Lung (tissue), 12 donors: ENCODE results near the gene CYP27C1. TPM values are rescaled to one million over a fixed set of nuclear protein-coding genes. Genes with fewer than 3 reads are reported as not detected.

Experiments used
- ATAC-seq: fragments of 200-7000 bp; cut with Tn5 transposase; one replicate; pipeline ENCODE4 v1.9.1; 2020; ENCODE audit warnings: moderate number of reproducible peaks; ENCODE audit not compliant: insufficient read depth, low FRiP score
- DNase-seq, 3 donors: peaks; one replicate each; pipeline ENCODE4 v3.0.0-alpha.2; 2013 to 2017
- H3K27ac ChIP-seq, 2 donors: one replicate each; pipeline ENCODE4 v1.5.1; 2013; ENCODE audit warnings: mild to moderate bottlenecking in 2 of 2, moderate library complexity in 2 of 2, control low read depth in 1 of 2, inconsistent platforms in 1 of 2, low read depth in 1 of 2, low read length in 1 of 2
- H3K27me3 ChIP-seq, 3 donors: one replicate each; pipeline ENCODE4 v1.5.1; 2013; ENCODE audit warnings: low read length in 2 of 3; ENCODE audit not compliant: control insufficient read depth in 3 of 3, insufficient read depth in 3 of 3
- H3K36me3 ChIP-seq, 4 donors: one replicate each; pipeline ENCODE4 v1.5.1; 2013; ENCODE audit warnings: low read length in 4 of 4, mild to moderate bottlenecking in 1 of 4, moderate library complexity in 1 of 4; ENCODE audit not compliant: control insufficient read depth in 4 of 4, insufficient read depth in 4 of 4
- H3K4me1 ChIP-seq, 5 donors: one replicate each; pipeline ENCODE4 v1.5.1; 2013; ENCODE audit warnings: low read length in 5 of 5, mild to moderate bottlenecking in 2 of 5, moderate library complexity in 1 of 5; ENCODE audit not compliant: control insufficient read depth in 5 of 5, insufficient read depth in 5 of 5
- H3K4me3 ChIP-seq: one replicate; pipeline ENCODE4 v1.5.1; 2013; ENCODE audit warnings: mild to moderate bottlenecking, control low read depth, moderate library complexity
- H3K9ac ChIP-seq, 2 donors: one replicate each; pipeline ENCODE4 v1.5.1; 2013; ENCODE audit warnings: low read length in 2 of 2, control low read depth in 1 of 2; ENCODE audit not compliant: insufficient read depth in 1 of 2
- H3K9me3 ChIP-seq, 4 donors: one replicate each; pipeline ENCODE4 v1.5.1; 2013; ENCODE audit warnings: low read length in 3 of 4, mild to moderate bottlenecking in 1 of 4, moderate library complexity in 1 of 4; ENCODE audit not compliant: control insufficient read depth in 4 of 4, insufficient read depth in 3 of 4
- WGBS, 2 donors: extraction: QIAGEN DNeasy Blood & Tissue Kit; methylation state at CpG; one replicate each; pipeline ENCODE4 v1.1.7; 2013; 5-methylcytosine and 5-hydroxymethylcytosine counted together
- polyA plus RNA-seq, 2 donors: library from polyadenylated mRNA; stranded (reverse); fragments of 200-250 nt; gene quantifications; one replicate each; pipeline ENCODE4 v1.2.1, GENCODE V29; 2013
- total RNA-seq, 2 donors: library from RNA; depleted of rRNA in 1 of 2; stranded (reverse); fragments of >200 nt in 1 of 2; gene quantifications; one replicate each; pipeline ENCODE4 v1.2.1, GENCODE V29; 2014 to 2021
- TF ChIP-seq, protein P1 (sequence below): IDR thresholded peaks from 2 replicates; pipeline ENCODE4 v1.5.1; 2012; ENCODE audit warnings: mild to moderate bottlenecking; ENCODE audit errors: control extremely low read depth, extremely low read depth
- donor health status: control.
- donor health status: control.
- donor health status: Bipolar disorder and iron deficiency.
- donor health status: healthy.
- donor health status: DM: yes; HTN: yes; CAD: no.

Gene CYP27C1
- total and polyA plus RNA-seq, 4 donors: 0.04 to 2.9 (median 0.07) TPM

GRCh38 chr2:127169066-127169660 lies 50.9 kb downstream of the CYP27C1 start:
- H3K4me1 ChIP-seq: peaks cover 0 to 22% (median 3%) of the 10 kb centered on the region in 5 donors
- H3K9me3 ChIP-seq: no peaks in the 10 kb centered on the region
- DNase-seq: no peak
- no peak overlapping the region for H3K27ac ChIP-seq
- WGBS, 2 donors: 84 to 93% methylated on average over 15 of the region's 15 CpGs
- H3K4me3 ChIP-seq: no peak overlapping the region
- no peak for ATAC-seq
- TF ChIP-seq, protein P1, sequence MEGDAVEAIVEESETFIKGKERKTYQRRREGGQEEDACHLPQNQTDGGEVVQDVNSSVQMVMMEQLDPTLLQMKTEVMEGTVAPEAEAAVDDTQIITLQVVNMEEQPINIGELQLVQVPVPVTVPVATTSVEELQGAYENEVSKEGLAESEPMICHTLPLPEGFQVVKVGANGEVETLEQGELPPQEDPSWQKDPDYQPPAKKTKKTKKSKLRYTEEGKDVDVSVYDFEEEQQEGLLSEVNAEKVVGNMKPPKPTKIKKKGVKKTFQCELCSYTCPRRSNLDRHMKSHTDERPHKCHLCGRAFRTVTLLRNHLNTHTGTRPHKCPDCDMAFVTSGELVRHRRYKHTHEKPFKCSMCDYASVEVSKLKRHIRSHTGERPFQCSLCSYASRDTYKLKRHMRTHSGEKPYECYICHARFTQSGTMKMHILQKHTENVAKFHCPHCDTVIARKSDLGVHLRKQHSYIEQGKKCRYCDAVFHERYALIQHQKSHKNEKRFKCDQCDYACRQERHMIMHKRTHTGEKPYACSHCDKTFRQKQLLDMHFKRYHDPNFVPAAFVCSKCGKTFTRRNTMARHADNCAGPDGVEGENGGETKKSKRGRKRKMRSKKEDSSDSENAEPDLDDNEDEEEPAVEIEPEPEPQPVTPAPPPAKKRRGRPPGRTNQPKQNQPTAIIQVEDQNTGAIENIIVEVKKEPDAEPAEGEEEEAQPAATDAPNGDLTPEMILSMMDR: no peak
- H3K9ac ChIP-seq: no peak overlapping the region
- H3K36me3 ChIP-seq: no peaks in the 10 kb centered on the region
- H3K27me3 ChIP-seq: no peaks in the 10 kb centered on the region

DNA sequence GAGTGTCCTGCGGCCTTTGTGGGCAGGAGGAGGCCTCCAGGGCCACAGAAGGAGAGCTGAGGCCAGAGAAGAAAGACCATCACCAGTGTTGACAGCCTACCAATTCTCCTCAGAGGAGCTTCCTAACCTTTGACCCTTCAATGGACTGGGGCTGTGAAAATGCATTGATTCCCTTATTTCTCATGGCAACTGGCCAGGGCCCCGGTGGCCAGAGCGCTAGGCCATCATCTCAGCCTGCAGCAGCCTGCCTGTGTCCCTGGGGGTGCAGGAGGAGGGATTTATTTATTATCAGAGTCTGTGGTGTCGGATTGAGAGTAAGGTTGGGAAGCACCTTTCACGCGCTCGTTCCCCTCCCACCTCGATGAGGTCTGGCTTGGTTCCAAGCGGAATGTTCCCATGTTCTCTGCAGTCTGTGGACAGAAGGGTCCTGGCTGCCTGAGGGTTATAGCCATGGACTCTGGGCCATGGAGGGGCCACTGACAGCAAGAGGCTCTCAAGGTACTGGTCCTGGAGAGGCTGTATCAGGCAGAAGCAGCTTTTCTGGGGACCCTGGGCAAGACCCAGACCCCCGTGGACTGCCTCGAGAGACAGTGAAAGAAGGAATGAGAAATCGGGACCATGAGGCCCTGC lies 53.8 kb downstream of the CYP27C1 start:
- Histone ChIP-seq H3K9ac (no peak overlapping the region), H3K36me3 (no peaks in the 10 kb centered on the region), H3K4me1 (peaks cover 0 to 14% (median 9%) of the 10 kb centered on the region in 5 donors), H3K9me3 (no peaks in the 10 kb centered on the region), H3K4me3 (no peak overlapping the region), H3K27ac (no peak overlapping the region), H3K27me3 (no peaks in the 10 kb centered on the region)
- WGBS, 2 donors: 71 to 78% methylated on average over 12 of the region's 12 CpGs
- DNase-seq (no peak), ATAC-seq (no peak)
- TF ChIP-seq, protein P1: no peak

DNA sequence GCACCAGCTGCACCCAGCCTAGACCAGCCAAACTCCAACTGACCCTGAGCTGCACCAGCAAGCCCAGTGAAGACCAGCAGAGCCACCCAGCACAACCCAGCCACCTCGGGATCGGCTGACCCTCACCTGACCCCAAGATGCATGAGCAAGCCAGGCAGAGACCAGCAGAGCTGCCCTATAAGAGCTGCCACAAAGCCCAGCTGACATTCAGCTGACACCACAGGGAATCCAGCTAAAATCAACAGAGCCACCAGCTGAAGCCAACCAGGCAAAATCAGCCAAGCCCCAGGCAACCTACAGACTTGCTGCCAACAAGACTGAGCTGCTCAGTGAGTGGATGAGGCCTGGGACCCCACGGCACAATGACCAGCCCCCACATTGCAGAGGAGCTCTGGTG lies 54.6 kb downstream of the CYP27C1 start:
- H3K27me3 ChIP-seq: no peaks in the 10 kb centered on the region
- DNase-seq (no peak), ATAC-seq (no peak)
- no peaks in the 10 kb centered on the region for H3K36me3 ChIP-seq
- no peaks in the 10 kb centered on the region for H3K9me3 ChIP-seq
- no peak overlapping the region for H3K9ac ChIP-seq
- H3K4me1 ChIP-seq: peaks cover 0 to 14% (median 9%) of the 10 kb centered on the region in 5 donors
- TF ChIP-seq, protein P1: no peak
- H3K27ac ChIP-seq: no peak overlapping the region
- WGBS, 2 donors: 76 to 79% methylated on average over 3 of the region's 3 CpGs
- H3K4me3 ChIP-seq: no peak overlapping the region
